Trophoblast cell (in vitro differentiated cells and primary cell): Measurements from ENCODE around the gene ERAP2.

Source experiments
- DNase-seq, 2 donors: peaks; one replicate each; pipeline ENCODE4 v3.0.0-alpha.2; 2016
- H2AFZ ChIP-seq: 2 replicates; pipeline ENCODE4 v1.6.1; 2013; ENCODE audit warnings: low read length, moderate library complexity, mild to moderate bottlenecking; ENCODE audit not compliant: insufficient read depth, poor library complexity
- H2AK5ac ChIP-seq: 2 replicates; pipeline ENCODE4 v1.6.1; 2013; ENCODE audit warnings: mild to moderate bottlenecking, low read length
- H2BK120ac ChIP-seq: 2 replicates; pipeline ENCODE4 v1.6.1; 2013; ENCODE audit warnings: low read length, mild to moderate bottlenecking, moderate library complexity; ENCODE audit not compliant: insufficient read depth, poor library complexity
- H2BK12ac ChIP-seq: 2 replicates; pipeline ENCODE4 v1.6.1; 2013; ENCODE audit warnings: mild to moderate bottlenecking, low read length, moderate library complexity
- H2BK5ac ChIP-seq: 2 replicates; pipeline ENCODE4 v1.6.1; 2013; ENCODE audit warnings: low read length, low read depth, moderate library complexity, mild to moderate bottlenecking; ENCODE audit not compliant: poor library complexity
- H3K14ac ChIP-seq: 2 replicates; pipeline ENCODE4 v1.6.1; 2013; ENCODE audit warnings: mild to moderate bottlenecking, low read length
- H3K18ac ChIP-seq: 2 replicates; pipeline ENCODE4 v1.6.1; 2013; ENCODE audit warnings: mild to moderate bottlenecking, low read length
- H3K23ac ChIP-seq: 2 replicates; pipeline ENCODE4 v1.6.1; 2013; ENCODE audit warnings: low read length
- H3K27ac ChIP-seq: 2 replicates; pipeline ENCODE4 v1.5.1; 2013; ENCODE audit warnings: low read depth, mild to moderate bottlenecking, inconsistent platforms, low read length, moderate library complexity
- H3K27me3 ChIP-seq: 2 replicates; pipeline ENCODE4 v1.6.1; 2013; ENCODE audit warnings: inconsistent platforms, mild to moderate bottlenecking, low read length, moderate library complexity; ENCODE audit not compliant: insufficient read depth
- H3K36me3 ChIP-seq, 2 experiments: 1 replicate in 1 of 2; 2 replicates in 1 of 2; pipeline ENCODE4 v1.6.1; 2013; ENCODE audit warnings: low read length in 2 of 2, mild to moderate bottlenecking in 2 of 2, moderate library complexity in 1 of 2; ENCODE audit not compliant: insufficient read depth in 2 of 2, control insufficient read depth in 1 of 2
- H3K4ac ChIP-seq: 2 replicates; pipeline ENCODE4 v1.6.1; 2013; ENCODE audit warnings: low read depth, mild to moderate bottlenecking, low read length, moderate library complexity
- H3K4me1 ChIP-seq, 2 experiments: 1 replicate in 1 of 2; 2 replicates in 1 of 2; pipeline ENCODE4 v1.6.1; 2013; ENCODE audit warnings: low read length in 2 of 2, mild to moderate bottlenecking in 2 of 2, moderate library complexity in 1 of 2; ENCODE audit not compliant: insufficient read depth in 2 of 2, control insufficient read depth in 1 of 2
- H3K4me2 ChIP-seq: 2 replicates; pipeline ENCODE4 v1.6.1; 2013; ENCODE audit warnings: inconsistent platforms, mild to moderate bottlenecking, low read length, moderate library complexity
- H3K4me3 ChIP-seq: 2 replicates; pipeline ENCODE4 v1.5.1; 2013; ENCODE audit warnings: mild to moderate bottlenecking, low read depth, low read length, inconsistent platforms
- H3K79me1 ChIP-seq: one replicate; pipeline ENCODE4 v1.6.1; 2013; ENCODE audit warnings: low read length
- H3K79me2 ChIP-seq: 2 replicates; pipeline ENCODE4 v1.6.1; 2013; ENCODE audit warnings: low read length, mild to moderate bottlenecking; ENCODE audit not compliant: control insufficient read depth, insufficient read depth, poor library complexity
- H3K9ac ChIP-seq: 2 replicates; pipeline ENCODE4 v1.6.1; 2013; ENCODE audit warnings: mild to moderate bottlenecking, low read length
- H3K9me3 ChIP-seq: 2 replicates; pipeline ENCODE4 v1.6.1; 2013; ENCODE audit warnings: low read depth, mild to moderate bottlenecking, control low read depth, inconsistent platforms, low read length; ENCODE audit not compliant: insufficient read depth
- H4K12ac ChIP-seq: 2 replicates; pipeline ENCODE4 v1.6.1; 2013; ENCODE audit warnings: low read depth, mild to moderate bottlenecking, low read length, moderate library complexity
- H4K8ac ChIP-seq: 2 replicates; pipeline ENCODE4 v1.6.1; 2013; ENCODE audit warnings: low read depth, mild to moderate bottlenecking, low read length, moderate library complexity
- H4K91ac ChIP-seq: one replicate; pipeline ENCODE4 v1.6.1; 2013; ENCODE audit warnings: low read depth, mild to moderate bottlenecking, low read length, moderate library complexity
- WGBS: extraction: QIAGEN DNeasy Blood & Tissue Kit; methylation state at CpG from one replicate; pipeline ENCODE4 v1.1.7; 2013; ENCODE audit warnings: missing lambda C conversion rate; ENCODE audit not compliant: insufficient read length, insufficient coverage; ENCODE audit errors: extremely low coverage; 5-methylcytosine and 5-hydroxymethylcytosine counted together

Gene ERAP2

GRCh38 chr5:96934708-96935558 is 58.6 kb downstream of the ERAP2 start:
- H3K4me2 ChIP-seq: peak overlapping the region; percentile 88
- H3K14ac ChIP-seq: peak overlapping the region; percentile 78
- H2AK5ac ChIP-seq: no peak overlapping the region
- peak overlapping the region; percentile 80 for H2AFZ ChIP-seq
- peak overlapping the region; percentile 91 for H3K4me3 ChIP-seq
- peak overlapping the region; percentile 90 for H2BK12ac ChIP-seq
- H3K79me2 ChIP-seq: peaks cover 10% of the 10 kb centered on the region
- no peak overlapping the region for H3K23ac ChIP-seq
- H2BK5ac ChIP-seq: peak overlapping the region; percentile 58
- no peaks in the 10 kb centered on the region for H3K9me3 ChIP-seq
- WGBS: no CpG with 5 or more reads among the region's 80 CpGs
- peak overlapping the region; percentile 34 for H3K4ac ChIP-seq
- H3K4me1 ChIP-seq: no peaks in the 10 kb centered on the region
- peak overlapping the region; percentile 79 for H4K8ac ChIP-seq
- peak overlapping the region; percentile 70 for H3K9ac ChIP-seq
- H2BK120ac ChIP-seq: peak overlapping the region; percentile 71
- H4K12ac ChIP-seq: peak overlapping the region; percentile 71
- no peaks in the 10 kb centered on the region for H3K36me3 ChIP-seq
- H4K91ac ChIP-seq: peak overlapping the region; percentile 85
- no peaks in the 10 kb centered on the region for H3K27me3 ChIP-seq
- peaks cover 16% of the 10 kb centered on the region for H3K79me1 ChIP-seq
- peak overlapping the region; percentile 86 for H3K18ac ChIP-seq
- H3K27ac ChIP-seq: peak overlapping the region; percentile 88
- DNase-seq: peak; percentile 98

GRCh38 chr5:96935559-96936430 is 59.5 kb downstream of the ERAP2 start, which contains the start of gene LNPEP:
Gene LNPEP (plus strand): TSS chr5:96936080. CDS start chr5:96936156, 76 bp downstream.
- Histone ChIP-seq H4K12ac (peak within 1 kb of the TSS; percentile 71), H2AFZ (peak within 1 kb of the TSS; percentile 80), H3K27ac (peak within 1 kb of the TSS; percentile 88), H3K23ac (no peak within 1 kb of the TSS), H4K8ac (peak within 1 kb of the TSS; percentile 79), H3K18ac (peak within 1 kb of the TSS; percentile 86), H3K79me1 (peaks cover 16% of the 10 kb centered on the region), H3K4me3 (peak within 1 kb of the TSS; percentile 91), H4K91ac (peak within 1 kb of the TSS; percentile 85), H3K4me2 (peak within 1 kb of the TSS; percentile 97), H2BK12ac (peak within 1 kb of the TSS; percentile 90), H3K79me2 (peaks cover 10% of the 10 kb centered on the region), H3K9ac (peak within 1 kb of the TSS; percentile 91), H3K27me3 (no peaks in the 10 kb centered on the region), H2BK5ac (peak within 1 kb of the TSS; percentile 58), H2AK5ac (no peak within 1 kb of the TSS), H3K36me3 (no peaks in the 10 kb centered on the region), H3K4me1 (no peaks in the 10 kb centered on the region), H3K9me3 (no peaks in the 10 kb centered on the region), H3K14ac (peak within 1 kb of the TSS; percentile 78), H3K4ac (peak within 1 kb of the TSS; percentile 34), H2BK120ac (peak within 1 kb of the TSS; percentile 71)
- WGBS: no CpG with 5 or more reads among the region's 79 CpGs
- peak; percentile 96 to 98 for DNase-seq

- Histone ChIP-seq H3K4me3 (peak overlapping the region; percentile 87), H2BK120ac (no peak overlapping the region), H3K9ac (peak overlapping the region; percentile 78), H3K23ac (no peak overlapping the region), H3K79me1 (peaks cover 16% of the 10 kb centered on the region), H3K4ac (no peak overlapping the region), H3K27me3 (no peaks in the 10 kb centered on the region), H4K12ac (peak overlapping the region; percentile 22), H3K4me1 (no peaks in the 10 kb centered on the region), H3K27ac (peak overlapping the region; percentile 61), H3K36me3 (no peaks in the 10 kb centered on the region), H3K79me2 (peaks cover 10% of the 10 kb centered on the region), H2AK5ac (no peak overlapping the region), H3K4me2 (peak overlapping the region; percentile 97), H2AFZ (peak overlapping the region; percentile 45), H4K91ac (peak overlapping the region; percentile 71), H3K9me3 (no peaks in the 10 kb centered on the region), H4K8ac (peak overlapping the region; percentile 68), H3K18ac (peak overlapping the region; percentile 73), H2BK12ac (peak overlapping the region; percentile 19), H3K14ac (peak overlapping the region; percentile 70), H2BK5ac (peak overlapping the region; percentile 37)
- WGBS: no CpG with 5 or more reads among the region's 27 CpGs
- DNase-seq: no peak
Observed at GRCh38 chr5:96936431-96937320, 60.4 kb downstream of the ERAP2 start.
